Measurements from ENCODE around the gene DCLK1.

DCLK1 gene

GRCh38 chr13:36000028-36000427 lies 131.2 kb downstream of the DCLK1 start:
- H3K4me3 ChIP-seq (replicated peaks in 1 of 2; ENCODE audit: low read depth in 2 of 2, low read length in 2 of 2) = no peak overlapping the region
- TF ChIP-seq CTCF (IDR thresholded peaks at IDR 0.05; ENCODE audit: low read depth, low read length) = no peak
- no peak for DNase-seq (ENCODE audit: low read depth in 2 of 2)

GRCh38 chr13:35996360-35996759 lies 134.8 kb downstream of the DCLK1 start:
- TF ChIP-seq CTCF (IDR thresholded peaks at IDR 0.05; ENCODE audit: low read depth, low read length) = no peak
- H3K4me3 ChIP-seq (replicated peaks in 1 of 2; ENCODE audit: low read depth in 2 of 2, low read length in 2 of 2) = no peak overlapping the region

GRCh38 chr13:35995136-35995535 lies 136.0 kb downstream of the DCLK1 start:
- no peak for TF ChIP-seq CTCF (IDR thresholded peaks at IDR 0.05; ENCODE audit: low read depth, low read length)
- no peak overlapping the region for H3K4me3 ChIP-seq (replicated peaks in 1 of 2; ENCODE audit: low read depth in 2 of 2, low read length in 2 of 2)
- DNase-seq (ENCODE audit: low read depth in 2 of 2) = peak; percentile 36 to 42

More at GRCh38 chr13:35996360-35996759, 134.8 kb downstream of the DCLK1 start:
- DNase-seq (ENCODE audit: low read depth in 2 of 2) = no peak

- peak; percentile 91 to 98 for DNase-seq (ENCODE audit: low read depth in 2 of 2)
- TF ChIP-seq CTCF (IDR thresholded peaks at IDR 0.05; ENCODE audit: low read depth, low read length) = no peak
- no peak overlapping the region for H3K4me3 ChIP-seq (replicated peaks in 1 of 2; ENCODE audit: low read depth in 2 of 2, low read length in 2 of 2)
Observed at GRCh38 chr13:35994131-35994966, 136.8 kb downstream of the DCLK1 start.

- no peak overlapping the region for H3K4me3 ChIP-seq (replicated peaks in 1 of 2; ENCODE audit: low read depth in 2 of 2, low read length in 2 of 2)
- TF ChIP-seq CTCF (IDR thresholded peaks at IDR 0.05; ENCODE audit: low read depth, low read length) = no peak
Observed at GRCh38 chr13:35993686-35994085, 137.5 kb downstream of the DCLK1 start.

GRCh38 chr13:35992964-35993363 lies 138.2 kb downstream of the DCLK1 start:
- TF ChIP-seq CTCF (IDR thresholded peaks at IDR 0.05; ENCODE audit: low read depth, low read length) = no peak
- H3K4me3 ChIP-seq (replicated peaks in 1 of 2; ENCODE audit: low read depth in 2 of 2, low read length in 2 of 2) = no peak overlapping the region
- DNase-seq (ENCODE audit: low read depth in 2 of 2) = peak; percentile 41 to 69

More at GRCh38 chr13:35993686-35994085, 137.5 kb downstream of the DCLK1 start:
- DNase-seq (ENCODE audit: low read depth in 2 of 2) = no peak
